Activated CD8-positive, alpha-beta T cell treated with anti-CD3 and anti-CD28 coated beads, Interleukin-2, amount 10 ng/mL, durations not matched to agents 7 days and 5 days (primary cell): Measurements from ENCODE around the gene ROBO3. TPM values are rescaled to one million over a fixed set of nuclear protein-coding genes. Genes with fewer than 3 reads are reported as not detected.

Experiments
- ATAC-seq: fragments of 150-1000 bp; cut with Tn5 transposase; one replicate; pipeline ENCODE4 v1.10.0; 2021; ENCODE audit warnings: moderate library complexity
- CTCF ChIA-PET: fragments of 350-600 bp; sonication (Branson Sonifier 250); formaldehyde crosslinking; loops from one replicate; lab custom pipeline; 2021; ENCODE audit warnings: antibody characterized with exemption; lab: Charles Lee
- POLR2A ChIA-PET: fragments of 350-600 bp; sonication (Branson Sonifier 250); formaldehyde crosslinking; loops from one replicate; lab custom pipeline; 2021; ENCODE audit warnings: antibody characterized with exemption; lab: Charles Lee
- DNase-seq: peaks from one replicate; pipeline ENCODE4 v3.0.0-alpha.2; 2020
- H3K27ac Mint-ChIP-seq: one replicate; pipeline ENCODE4 v1.8.0; 2021; ENCODE audit warnings: mild to moderate bottlenecking, mixed read lengths
- H3K27me3 Mint-ChIP-seq: one replicate; pipeline ENCODE4 v1.8.0; 2021; ENCODE audit warnings: low read depth, mixed read lengths
- H3K36me3 Mint-ChIP-seq: one replicate; pipeline ENCODE4 v1.8.0; 2021; ENCODE audit warnings: low read depth, mixed read lengths
- H3K4me1 Mint-ChIP-seq: one replicate; pipeline ENCODE4 v1.8.0; 2021; ENCODE audit warnings: low read depth, mixed read lengths
- H3K4me3 Mint-ChIP-seq: one replicate; pipeline ENCODE4 v1.8.0; 2021; ENCODE audit warnings: mild to moderate bottlenecking, mixed read lengths
- H3K9me3 Mint-ChIP-seq: one replicate; pipeline ENCODE4 v1.8.0; 2022; ENCODE audit warnings: mixed read lengths; ENCODE audit not compliant: insufficient read depth
- total RNA-seq, 2 experiments: library from RNA; stranded (reverse); gene quantifications; one replicate each; pipeline ENCODE4 v1.2.3, GENCODE V29; 2021

ROBO3 gene
- total RNA-seq, 2 experiments from 2014 or later: 9.4 to 10.5 TPM

DNA sequence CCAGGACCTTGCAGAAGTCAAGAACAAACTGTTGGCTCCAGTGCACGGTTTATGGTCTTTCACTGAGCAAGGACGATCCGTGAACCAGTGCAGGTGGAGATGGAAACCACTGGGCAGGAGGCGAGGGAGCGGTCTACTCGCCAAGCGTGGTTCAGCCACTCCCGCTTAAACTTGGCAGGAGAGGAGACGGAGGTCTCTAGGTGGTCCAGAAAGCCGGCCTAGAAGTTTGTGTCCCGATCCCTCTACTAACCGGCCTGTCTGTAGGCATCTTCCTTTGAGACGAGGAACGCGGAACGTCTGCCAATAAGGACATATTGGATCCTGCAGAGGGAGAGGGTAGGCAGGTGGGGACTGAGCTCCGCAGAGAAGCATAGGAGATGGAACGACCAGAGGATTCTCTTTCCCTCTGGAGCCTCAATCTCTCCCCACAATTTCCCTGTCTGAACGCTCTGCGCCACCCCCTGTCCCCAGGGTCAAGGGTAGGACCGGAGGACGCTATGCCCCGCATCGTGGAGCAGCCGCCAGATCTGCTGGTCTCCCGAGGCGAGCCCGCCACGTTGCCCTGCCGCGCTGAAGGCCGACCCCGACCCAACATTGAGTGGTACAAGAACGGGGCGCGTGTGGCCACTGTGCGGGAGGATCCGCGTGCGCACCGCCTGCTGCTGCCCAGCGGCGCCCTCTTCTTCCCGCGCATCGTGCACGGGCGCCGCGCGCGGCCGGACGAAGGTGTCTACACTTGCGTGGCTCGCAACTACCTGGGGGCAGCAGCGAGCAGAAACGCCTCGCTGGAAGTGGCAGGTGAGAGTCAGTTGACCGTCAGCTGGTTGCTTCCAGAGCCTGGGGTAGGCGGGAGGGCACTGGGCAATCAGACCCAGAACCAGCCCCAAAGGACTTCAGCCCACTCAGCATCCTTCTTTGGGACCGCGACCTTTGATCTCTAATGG is 3.4 kb downstream of the ROBO3 start:
- ChIA-PET CTCF (no interaction called here), POLR2A (no interaction called here)
- peaks cover 23% of the 10 kb centered on the region for H3K4me1 Mint-ChIP-seq
- DNase-seq: no peak
- H3K4me3 Mint-ChIP-seq: no peak overlapping the region
- H3K9me3 Mint-ChIP-seq: no peaks in the 10 kb centered on the region
- peaks cover 86% of the 10 kb centered on the region for H3K27me3 Mint-ChIP-seq
- H3K27ac Mint-ChIP-seq: no peak overlapping the region
- ATAC-seq: no peak
- no peaks in the 10 kb centered on the region for H3K36me3 Mint-ChIP-seq

- DNase-seq (no peak), ATAC-seq (no peak)
- H3K4me1 Mint-ChIP-seq: peaks cover 23% of the 10 kb centered on the region
- H3K27me3 Mint-ChIP-seq: peaks cover 85% of the 10 kb centered on the region
- H3K36me3 Mint-ChIP-seq: no peaks in the 10 kb centered on the region
- H3K4me3 Mint-ChIP-seq: no peak overlapping the region
- ChIA-PET CTCF (interaction anchor here (0.9 to 1.0 kb wide), 2 partner anchors 31 to 116 kb away, joined by 3 read pairs; no protein-coding TSS in a partner anchor), POLR2A (no interaction called here)
- no peak overlapping the region for H3K27ac Mint-ChIP-seq
- no peaks in the 10 kb centered on the region for H3K9me3 Mint-ChIP-seq
Measured at GRCh38 chr11:124869331-124869730, 4.1 kb downstream of the ROBO3 start.

GRCh38 chr11:124869856-124870387 is 4.7 kb downstream of the ROBO3 start:
- no peak overlapping the region for H3K27ac Mint-ChIP-seq
- peaks cover 86% of the 10 kb centered on the region for H3K27me3 Mint-ChIP-seq
- ChIA-PET POLR2A (no interaction called here), CTCF (interaction anchor here (0.6 to 1.0 kb wide), 3 partner anchors 32 to 225 kb away, joined by 3 read pairs; no protein-coding TSS in a partner anchor)
- ATAC-seq (no peak), DNase-seq (no peak)
- no peaks in the 10 kb centered on the region for H3K36me3 Mint-ChIP-seq
- no peak overlapping the region for H3K4me3 Mint-ChIP-seq
- peaks cover 23% of the 10 kb centered on the region for H3K4me1 Mint-ChIP-seq
- H3K9me3 Mint-ChIP-seq: no peaks in the 10 kb centered on the region

GRCh38 chr11:124870430-124870829 is 5.2 kb downstream of the ROBO3 start:
- POLR2A ChIA-PET: no interaction called here
- CTCF ChIA-PET: no interaction called here
- Mint-ChIP-seq H3K27me3 (peaks cover 87% of the 10 kb centered on the region), H3K27ac (no peak overlapping the region), H3K36me3 (no peaks in the 10 kb centered on the region), H3K4me1 (peaks cover 24% of the 10 kb centered on the region), H3K4me3 (no peak overlapping the region), H3K9me3 (no peaks in the 10 kb centered on the region)
- no peak for ATAC-seq
- DNase-seq: no peak

DNA sequence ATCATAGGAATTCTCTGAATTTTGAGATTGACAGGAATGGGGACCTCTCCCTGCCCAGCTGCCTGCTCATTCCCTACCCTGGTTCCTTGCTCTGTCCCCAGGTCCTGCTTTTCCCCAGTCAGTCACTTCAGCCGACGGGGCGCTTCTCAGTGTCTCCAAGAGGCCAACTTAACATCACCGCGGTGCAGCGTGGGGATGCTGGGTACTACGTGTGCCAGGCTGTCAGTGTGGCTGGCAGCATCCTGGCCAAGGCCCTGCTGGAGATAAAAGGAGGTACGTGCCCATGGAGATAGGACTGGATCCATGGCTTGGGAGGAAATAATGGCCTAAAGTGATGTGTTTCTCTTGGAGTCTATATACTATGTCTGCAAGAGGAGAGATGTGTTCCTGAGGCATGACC is 7.0 kb downstream of the ROBO3 start:
- H3K36me3 Mint-ChIP-seq: no peaks in the 10 kb centered on the region
- DNase-seq (no peak), ATAC-seq (no peak)
- ChIA-PET CTCF (interaction anchor here (1.1 kb wide), 1 partner anchor 36 kb away, joined by 3 read pairs; no protein-coding TSS in a partner anchor), POLR2A (no interaction called here)
- no peak overlapping the region for H3K27ac Mint-ChIP-seq
- no peaks in the 10 kb centered on the region for H3K9me3 Mint-ChIP-seq
- peaks cover 30% of the 10 kb centered on the region for H3K4me1 Mint-ChIP-seq
- H3K27me3 Mint-ChIP-seq: peaks cover 79% of the 10 kb centered on the region
- H3K4me3 Mint-ChIP-seq: no peak overlapping the region

DNA sequence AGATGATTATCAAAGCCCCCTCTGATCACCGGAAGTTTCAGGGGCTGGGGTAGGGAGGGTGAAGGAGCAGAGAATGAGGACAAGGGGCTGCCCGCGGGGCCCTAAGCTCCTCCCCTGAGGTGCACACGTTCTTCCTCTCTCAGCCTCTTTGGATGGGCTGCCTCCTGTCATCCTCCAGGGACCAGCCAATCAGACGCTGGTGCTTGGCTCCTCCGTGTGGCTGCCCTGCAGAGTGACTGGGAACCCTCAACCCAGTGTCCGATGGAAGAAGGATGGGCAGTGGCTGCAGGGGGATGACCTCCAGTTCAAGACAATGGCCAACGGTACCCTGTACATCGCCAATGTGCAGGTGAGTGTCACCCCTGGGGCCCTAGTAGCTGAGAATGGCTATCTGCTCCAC is 7.5 kb downstream of the ROBO3 start:
- Mint-ChIP-seq H3K27me3 (peaks cover 74% of the 10 kb centered on the region), H3K27ac (no peak overlapping the region), H3K4me3 (no peak overlapping the region), H3K4me1 (peaks cover 32% of the 10 kb centered on the region), H3K36me3 (no peaks in the 10 kb centered on the region), H3K9me3 (no peaks in the 10 kb centered on the region)
- CTCF ChIA-PET: interaction anchor here (1.1 kb wide), 1 partner anchor 36 kb away, joined by 3 read pairs; no protein-coding TSS in a partner anchor
- POLR2A ChIA-PET: no interaction called here
- ATAC-seq: no peak
- no peak for DNase-seq

DNA sequence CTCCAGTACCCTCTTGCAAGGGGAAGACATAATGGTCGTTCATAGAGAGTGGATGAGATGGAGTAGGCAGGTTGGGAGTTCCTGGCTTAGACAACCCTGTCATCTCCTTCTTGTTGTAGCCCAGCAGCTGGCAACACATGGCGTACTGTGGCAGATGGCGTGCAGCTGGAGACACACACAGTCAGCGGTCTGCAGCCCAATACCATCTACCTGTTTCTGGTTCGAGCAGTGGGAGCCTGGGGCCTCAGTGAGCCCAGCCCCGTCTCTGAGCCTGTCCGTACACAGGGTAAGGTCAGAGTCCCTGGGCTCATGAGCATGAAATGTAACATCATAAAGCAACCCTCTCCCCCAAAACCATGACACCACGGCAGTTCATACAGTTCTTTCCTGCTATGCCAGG is 8.7 kb downstream of the ROBO3 start:
- CTCF ChIA-PET: no interaction called here
- Mint-ChIP-seq H3K36me3 (no peaks in the 10 kb centered on the region), H3K4me3 (no peak overlapping the region), H3K27me3 (peaks cover 62% of the 10 kb centered on the region), H3K4me1 (peaks cover 29% of the 10 kb centered on the region), H3K27ac (no peak overlapping the region), H3K9me3 (no peaks in the 10 kb centered on the region)
- ATAC-seq (no peak), DNase-seq (no peak)
- POLR2A ChIA-PET: no interaction called here

DNA sequence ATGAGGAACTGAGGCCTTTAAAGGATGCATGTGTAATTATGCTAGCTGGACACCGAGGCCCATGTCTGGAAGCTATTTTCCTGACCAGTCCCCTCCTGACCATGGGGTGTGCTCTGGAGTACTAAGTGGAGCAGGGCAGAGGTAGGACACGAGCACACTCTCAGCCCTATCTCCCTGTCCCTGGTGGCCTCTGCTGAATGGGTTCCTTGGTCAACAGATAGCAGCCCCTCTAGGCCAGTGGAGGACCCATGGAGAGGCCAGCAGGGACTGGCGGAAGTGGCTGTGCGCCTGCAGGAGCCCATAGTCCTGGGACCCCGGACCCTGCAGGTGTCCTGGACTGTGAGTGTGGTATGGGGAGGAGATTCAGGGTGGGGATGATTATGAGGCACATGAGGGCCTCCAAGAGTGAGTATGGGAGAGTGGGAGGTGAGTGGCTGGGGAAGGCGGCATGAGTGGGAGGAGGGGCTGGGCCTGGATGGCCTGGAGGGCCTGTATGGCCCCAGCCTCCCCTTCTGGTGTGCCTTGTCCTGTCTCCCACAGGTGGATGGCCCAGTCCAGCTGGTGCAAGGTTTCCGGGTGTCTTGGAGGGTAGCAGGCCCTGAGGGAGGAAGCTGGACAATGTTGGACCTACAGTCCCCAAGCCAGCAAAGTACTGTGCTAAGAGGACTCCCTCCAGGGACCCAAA is 9.5 kb downstream of the ROBO3 start:
- peaks cover 24% of the 10 kb centered on the region for H3K4me1 Mint-ChIP-seq
- H3K4me3 Mint-ChIP-seq: no peak overlapping the region
- peaks cover 54% of the 10 kb centered on the region for H3K27me3 Mint-ChIP-seq
- DNase-seq: no peak
- ChIA-PET POLR2A (no interaction called here), CTCF (no interaction called here)
- no peaks in the 10 kb centered on the region for H3K36me3 Mint-ChIP-seq
- ATAC-seq: no peak
- H3K9me3 Mint-ChIP-seq: no peaks in the 10 kb centered on the region
- H3K27ac Mint-ChIP-seq: no peak overlapping the region

DNA sequence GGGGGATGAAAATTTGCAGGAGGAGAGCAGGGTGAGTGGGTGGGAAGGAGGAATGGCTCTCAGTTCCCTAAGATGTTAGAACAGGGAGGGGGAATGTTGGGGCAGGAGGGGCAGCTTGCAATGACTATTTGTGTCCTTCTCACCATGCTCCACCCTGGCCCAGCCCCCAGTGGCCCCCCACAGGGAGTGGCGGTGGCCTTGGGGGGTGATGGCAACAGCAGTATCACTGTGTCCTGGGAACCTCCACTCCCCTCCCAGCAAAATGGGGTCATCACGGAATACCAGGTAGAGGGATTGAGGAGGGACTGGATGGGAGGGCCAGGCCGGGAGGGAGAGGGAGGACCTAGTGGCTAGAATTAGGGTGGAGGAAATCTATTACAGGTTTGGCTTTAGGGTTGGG is 10.2 kb downstream of the ROBO3 start:
- DNase-seq: no peak
- ATAC-seq: no peak
- ChIA-PET POLR2A (no interaction called here), CTCF (interaction anchor here (0.9 to 2.1 kb wide), 11 partner anchors 9 to 237 kb away, joined by 3 to 17 read pairs (median 7); partner anchors contain the start of genes ROBO3 and TMEM218)
- Mint-ChIP-seq H3K27me3 (peaks cover 47% of the 10 kb centered on the region), H3K36me3 (no peaks in the 10 kb centered on the region), H3K4me3 (peak overlapping the region; percentile 67), H3K9me3 (no peaks in the 10 kb centered on the region), H3K4me1 (peaks cover 24% of the 10 kb centered on the region), H3K27ac (no peak overlapping the region)

- ChIA-PET CTCF (interaction anchor here (0.6 to 2.1 kb wide), 48 partner anchors 10 to 280 kb away, joined by 3 to 21 read pairs (median 4); partner anchors contain the start of genes CCDC15, HEPACAM, ROBO3 and ROBO4), POLR2A (interaction anchor here (0.5 to 1.2 kb wide), 7 partner anchors 10 to 253 kb away, joined by 3 to 9 read pairs (median 4); partner anchors contain the start of genes CCDC15, ESAM and TBRG1)
- Mint-ChIP-seq H3K9me3 (no peaks in the 10 kb centered on the region), H3K4me1 (peaks cover 24% of the 10 kb centered on the region), H3K36me3 (no peaks in the 10 kb centered on the region), H3K27me3 (peaks cover 41% of the 10 kb centered on the region), H3K27ac (peak overlapping the region; percentile 93), H3K4me3 (peak overlapping the region; percentile 84)
- DNase-seq: peak; percentile 86
- peak; percentile 95 for ATAC-seq
Measured at GRCh38 chr11:124875943-124876817, 10.9 kb downstream of the ROBO3 start.
